GM18508 (cell line): ENCODE results near the gene LRRC27.

ENCODE experiments used
- ATAC-seq: cut with Tn5 transposase; IDR thresholded peaks from one replicate; pipeline ENCODE4 v1.9.1; 2021; ENCODE audit warnings: moderate number of reproducible peaks; ENCODE audit not compliant: insufficient read depth, unreplicated experiment

LRRC27 gene

GRCh38 chr10:132420469-132420980, 88.5 kb downstream of the LRRC27 start:
- no peak for ATAC-seq

DNA sequence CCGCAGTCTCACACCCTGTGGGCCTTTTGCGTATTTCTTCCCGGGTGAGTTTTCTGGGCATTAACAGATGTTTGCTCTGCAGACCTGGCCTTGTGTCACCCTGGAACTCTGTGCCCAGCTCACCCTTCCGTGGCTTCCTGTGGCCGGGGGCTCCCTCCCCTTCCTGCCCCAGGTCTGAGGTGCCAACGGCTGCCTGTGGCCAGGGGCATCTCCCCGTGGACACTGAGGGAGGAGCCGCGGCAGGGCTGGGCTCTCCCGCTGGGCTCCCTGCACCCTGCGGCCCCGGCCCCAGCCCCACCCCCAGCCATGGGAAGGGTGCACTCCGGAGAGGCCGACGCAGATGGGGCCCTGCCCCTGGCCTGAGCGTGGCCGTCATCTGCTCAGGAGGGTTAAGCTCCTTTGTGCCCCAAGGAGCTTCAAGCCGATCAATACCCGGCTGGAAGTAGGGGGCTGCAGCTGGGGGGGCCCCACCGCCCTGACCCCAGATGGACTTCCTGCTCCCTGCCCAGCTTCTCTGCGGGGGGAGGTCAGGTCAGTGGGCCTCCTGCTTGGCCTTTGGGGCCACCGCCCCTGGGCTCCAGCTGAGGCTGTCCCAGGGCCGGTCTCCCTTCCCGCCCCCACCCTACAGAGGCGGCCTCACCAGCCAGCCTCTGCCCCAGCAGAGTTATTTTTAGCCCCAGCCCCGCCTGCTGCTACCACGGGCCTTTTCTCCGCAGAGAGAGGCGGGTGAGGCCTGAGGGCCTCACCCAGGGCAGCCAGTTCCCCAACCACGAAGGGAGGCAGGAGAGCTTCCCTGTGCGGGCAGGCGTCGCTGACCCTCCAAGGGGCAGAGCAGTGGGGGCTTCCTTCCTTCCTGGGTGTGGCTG, 89.2 kb downstream of the LRRC27 start:
- ATAC-seq: no peak

DNA sequence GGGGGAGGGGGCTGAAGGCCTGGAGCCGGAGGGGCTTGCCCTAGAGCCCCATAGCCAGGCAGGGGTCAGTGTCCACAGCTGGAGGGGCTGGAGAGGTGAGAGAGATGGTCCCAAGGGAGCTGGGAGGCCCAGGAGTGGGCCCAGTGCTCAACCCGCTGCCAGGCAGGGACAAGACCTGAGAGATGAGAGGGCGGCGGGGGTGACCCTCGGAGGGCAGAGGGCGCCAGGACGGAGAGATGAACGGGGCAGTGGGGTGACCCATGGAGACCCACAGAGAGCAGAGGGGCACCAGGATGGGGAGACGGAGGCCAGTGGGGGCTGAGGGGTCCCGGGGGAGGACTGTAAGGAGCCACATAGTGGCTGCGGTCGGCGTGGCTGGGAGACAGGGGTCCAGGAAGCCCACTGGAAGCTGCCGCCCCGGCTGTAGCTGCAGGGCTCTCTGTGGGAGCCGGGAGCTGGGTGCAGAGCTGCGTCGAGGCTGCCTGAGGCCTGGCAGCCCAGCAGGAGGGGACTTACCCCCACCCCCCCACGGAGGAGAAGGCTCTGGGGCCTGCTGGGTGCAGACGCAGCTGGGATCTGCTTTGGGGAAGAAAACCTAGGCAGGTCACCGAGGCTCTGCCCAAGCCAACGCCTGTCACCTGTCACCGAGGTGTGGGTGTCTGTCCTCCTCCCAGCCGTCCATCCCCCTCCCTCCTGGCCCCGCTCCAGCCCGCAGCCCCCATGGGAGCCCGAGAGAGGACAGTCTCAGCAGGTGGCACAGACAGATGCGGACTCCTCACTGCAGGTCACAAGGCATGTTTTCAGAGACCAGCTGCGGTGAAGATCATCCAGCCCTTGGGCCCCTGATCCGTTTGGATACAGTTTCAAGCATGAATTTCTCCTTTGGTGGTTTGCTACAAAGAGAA, 90.1 kb downstream of the LRRC27 start:
- no peak for ATAC-seq

DNA sequence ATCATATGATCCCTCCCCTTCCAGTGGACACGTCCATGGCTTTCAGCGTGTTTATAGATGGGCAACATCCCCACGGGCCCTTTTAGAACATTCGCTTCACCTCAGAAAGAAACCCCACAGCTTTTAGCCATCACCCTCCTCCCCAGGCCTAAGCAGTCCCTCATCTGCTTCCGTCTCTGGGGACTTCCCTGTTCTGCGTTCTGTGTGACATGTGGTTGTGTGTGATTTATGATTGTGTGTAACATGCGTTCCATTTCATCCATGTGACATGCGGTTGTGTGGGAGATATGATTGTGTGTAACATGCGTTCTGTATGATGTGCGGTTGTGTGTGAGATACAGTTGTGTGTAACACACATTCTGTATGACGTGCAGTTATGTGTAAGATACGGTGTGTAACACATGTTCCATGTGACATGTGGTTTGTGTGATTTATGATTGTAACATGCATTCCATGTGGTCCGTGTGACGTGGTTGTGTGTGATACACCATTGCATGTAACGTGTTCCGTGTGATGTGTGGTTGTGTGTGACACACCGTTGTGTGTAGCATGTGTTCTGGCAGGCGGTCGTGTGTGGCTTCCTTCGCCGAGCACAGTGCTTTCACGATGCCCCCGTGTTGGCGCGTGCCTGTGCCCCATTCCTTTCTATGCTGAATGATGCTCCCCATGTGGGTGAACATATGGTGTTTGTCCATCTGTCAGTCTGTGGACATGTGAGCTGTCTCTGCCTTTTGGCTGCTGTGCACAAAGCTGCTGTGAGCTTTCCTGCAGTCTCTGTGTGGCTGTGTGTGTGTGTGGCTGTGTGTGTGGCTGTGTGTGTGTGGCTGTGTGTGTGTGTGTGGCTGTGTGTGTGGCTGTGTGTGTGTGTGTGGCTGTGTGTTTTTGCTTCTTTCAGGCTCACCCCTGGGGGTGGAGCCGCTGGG, 91.2 kb downstream of the LRRC27 start:
- no peak for ATAC-seq

DNA sequence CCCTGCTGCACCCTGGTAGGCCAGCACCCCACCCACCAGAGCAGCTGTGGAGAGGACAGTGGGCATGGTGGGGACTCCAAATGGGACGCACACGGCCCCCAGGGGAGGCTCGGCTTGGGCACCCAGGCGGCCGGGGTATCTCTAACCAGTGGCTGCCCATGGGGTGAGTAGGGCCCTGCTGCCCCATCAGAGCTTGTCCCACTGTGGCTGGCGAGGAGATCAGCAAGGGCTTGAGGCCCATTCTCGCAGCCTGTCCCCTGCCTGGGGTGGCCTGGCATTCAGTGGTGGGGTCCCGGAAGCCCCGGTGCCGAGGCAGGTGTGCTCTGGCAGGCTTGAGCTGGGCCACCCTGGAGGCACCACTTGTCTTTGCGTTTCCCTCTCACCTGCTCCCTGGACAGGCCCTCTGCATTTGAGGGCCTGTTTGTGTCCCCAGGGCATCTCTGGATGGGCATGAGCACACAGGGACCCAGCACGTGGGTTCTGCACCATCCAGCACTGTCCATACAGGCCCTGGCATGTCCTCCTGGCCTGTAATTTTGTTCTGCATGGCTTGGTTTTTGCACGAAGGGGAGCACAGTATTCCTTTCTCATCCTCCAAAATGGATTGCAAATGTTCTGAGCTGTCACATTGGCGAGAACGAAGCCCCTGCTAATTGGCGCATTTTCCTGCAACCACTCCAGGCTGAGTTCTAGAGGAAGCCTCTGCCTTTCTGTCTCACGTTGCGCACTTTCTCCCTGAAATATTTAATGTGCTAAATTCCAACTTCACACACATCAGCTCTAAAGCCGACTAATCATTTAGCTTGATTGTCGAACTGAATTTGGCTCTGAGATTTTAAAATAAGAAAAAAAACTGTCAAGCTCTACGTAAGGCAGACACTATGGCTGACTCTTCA, 92.2 kb downstream of the LRRC27 start:
- ATAC-seq: no peak

GRCh38 chr10:132425029-132425756, 93.2 kb downstream of the LRRC27 start:
- ATAC-seq: no peak

DNA sequence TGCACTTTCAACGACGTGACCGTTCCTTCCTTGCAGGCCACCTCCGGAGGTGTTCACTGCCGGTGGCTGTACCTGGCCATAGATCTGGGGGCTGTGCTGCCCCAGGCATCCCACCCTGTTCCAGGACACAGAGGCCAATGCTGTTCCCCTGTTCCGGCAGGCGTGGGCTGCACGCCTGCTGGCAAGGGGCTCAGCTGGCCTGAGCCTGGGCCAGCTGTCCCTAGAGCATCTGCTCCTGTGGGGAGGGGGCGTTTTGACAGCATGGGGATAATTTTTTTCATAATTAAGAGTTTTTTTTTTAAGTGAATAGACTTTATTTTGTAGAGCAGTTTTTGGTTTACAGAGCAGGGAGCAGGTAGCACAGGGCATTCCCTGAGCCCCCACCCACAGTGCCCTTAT, 93.8 kb downstream of the LRRC27 start:
- ATAC-seq: no peak

- ATAC-seq: no peak
Measured at GRCh38 chr10:132427006-132427771, 95.2 kb downstream of the LRRC27 start.

DNA sequence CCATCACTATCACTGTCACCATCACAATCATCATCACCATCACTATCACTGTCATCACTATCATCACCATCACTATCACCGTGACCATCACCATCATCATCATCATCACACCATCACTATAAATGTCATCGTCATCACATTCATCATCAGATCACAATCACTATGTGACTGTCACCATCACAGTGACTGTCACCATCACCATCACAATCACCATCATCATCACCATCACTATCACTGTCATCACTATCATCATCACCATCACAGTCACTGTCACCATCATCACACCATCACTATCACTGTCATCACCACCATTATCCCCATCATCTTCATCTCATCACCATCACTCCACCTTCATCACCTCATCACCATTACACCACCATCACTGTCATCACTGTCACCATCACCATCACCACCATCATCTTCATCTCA, 96.0 kb downstream of the LRRC27 start:
- no peak for ATAC-seq

- ATAC-seq: no peak
Measured at GRCh38 chr10:132428486-132428995, 96.5 kb downstream of the LRRC27 start.
